Heart right ventricle (tissue), 16 donors: Measurements from ENCODE around the gene SYNCRIP. TPM values are rescaled to one million over a fixed set of nuclear protein-coding genes. Genes with fewer than 3 reads are reported as not detected.
A peak's percentile ranks its signal among the peaks of the same experiment; 100 is the strongest.
"Not testable (repeated sequence)": the region's sequence is repeated elsewhere in the genome, so short reads cannot be mapped to it uniquely, and the experiment has no call there.

Experiments used
- ATAC-seq, 8 donors: fragments of 200-7000 bp; cut with Tn5 transposase; one replicate each; pipeline ENCODE4 v1.9.1; 2020; ENCODE audit warnings: mild to moderate bottlenecking in 8 of 8, moderate library complexity in 8 of 8, moderate number of reproducible peaks in 1 of 8
- DNase-seq, 2 donors: peaks; one replicate each; pipeline ENCODE4 v3.0.0-alpha.2; 2020
- H3K27ac ChIP-seq, 10 donors: fragments of 200-600 bp; sonication (generic) in 2 of 10; one replicate each; pipeline versions ENCODE4 v1.5.0 to v1.8.0; 2020 to 2022; ENCODE audit warnings: mild to moderate bottlenecking in 3 of 10
- H3K27me3 ChIP-seq, 7 donors: fragments of 200-600 bp; one replicate each; pipeline ENCODE4 v1.8.0; 2021 to 2022; ENCODE audit warnings: mild to moderate bottlenecking in 2 of 7
- H3K36me3 ChIP-seq, 9 donors: fragments of 200-600 bp; sonication (generic) in 1 of 9; one replicate each; pipeline versions ENCODE4 v1.5.0 to v1.8.0; 2020 to 2022; ENCODE audit warnings: mild to moderate bottlenecking in 2 of 9
- H3K4me1 ChIP-seq, 9 donors: fragments of 200-600 bp; sonication (generic) in 1 of 9; one replicate each; pipeline versions ENCODE4 v1.5.0 to v1.8.0; 2020 to 2022; ENCODE audit warnings: mild to moderate bottlenecking in 4 of 9
- H3K4me3 ChIP-seq, 10 donors: fragments of 200-600 bp; sonication (generic) in 2 of 10; one replicate each; pipeline versions ENCODE4 v1.5.0 to v1.8.0; 2020 to 2022; ENCODE audit warnings: mild to moderate bottlenecking in 7 of 10, moderate library complexity in 2 of 10
- H3K9me3 ChIP-seq, 11 donors: fragments of 200-600 bp in 10 of 11; sonication (generic) in 2 of 11; one replicate each; pipeline versions ENCODE4 v1.5.0 to v1.8.0; 2013 to 2022; ENCODE audit warnings: mild to moderate bottlenecking in 2 of 11, control low read depth in 1 of 11, moderate library complexity in 1 of 11
- CTCF ChIP-seq, 9 donors: fragments of 200-600 bp; sonication (generic) in 2 of 9; IDR thresholded peaks; one replicate each; pipeline versions ENCODE4 v1.5.0 to v1.8.0; 2021 to 2022; ENCODE audit warnings: antibody characterized with exemption in 9 of 9, mild to moderate bottlenecking in 5 of 9, moderate library complexity in 1 of 9
- WGBS, 2 donors: extraction: QIAGEN DNeasy Blood & Tissue Kit; methylation state at CpG; one replicate each; pipeline ENCODE4 v1.1.7; 2013; ENCODE audit warnings: inconsistent platforms in 1 of 2; 5-methylcytosine and 5-hydroxymethylcytosine counted together
- intact Hi-C, 10 donors: fragments of 100-400 bp; cut with DNase I; formaldehyde crosslinking; loops; one replicate each; pipeline versions ENCODE4 v1.11.1 to v1.14.2; 2022
- polyA plus RNA-seq, 2 donors: library from polyadenylated mRNA; stranded (reverse); fragments of 200-250 nt; gene quantifications; one replicate each; pipeline ENCODE4 v1.2.3, GENCODE V29; 2013
- total RNA-seq, 10 donors: library from RNA; stranded (reverse); fragmentation: NEBNext Ultra II Directional in 3 of 10; extraction: Animal tissue kit (Norgen Biotek cat#: 25700) in 3 of 10; gene quantifications; one replicate each; pipeline versions ENCODE4 v1.2.1 to v1.2.4, GENCODE V29; 2021 to 2023
- donor health status: Arrhythmogenic right ventricular cardiomyopathy.
- donor health status: ischemic (EF 13 %, LVEDD 7.1; RV severe dilation, severe dysfunction).
- donor health status: healthy with polysubstance abuse.
- donor health status: DM: no; HTN: yes; CAD: no.
- donor health status: DM: no; HTN: no; CAD: no.
- donor health status: ischemic (EF 25% LVEDD 6.9; RV normal size, moderate dysfunction).
- donor health status: ischemic (EF 25% LVEDD 5.7; RV mildly dilated, moderate dysfunction).
- donor health status: healthy.
- donor health status: DM: yes; HTN: yes; CAD: no.
- donor health status: Ischemic cardiomyopathy.
- donor health status: ischemic (EF 35%, LVEDD 5.7; RV mildly dilated, moderate dysfunction).
- donor health status: nonischemic (EF 11% LVEDD 7.7; RV severe dilation, severe dysfunction).
- donor health status: DM: yes; HTN: yes; CAD: no.
- donor health status: PGD.
- donor health status: ischemic (EF 29% LVEDD 5.4; RV normal size, mild dysfunction).
- donor health status: nonischemic (EF 23%, LVEDD 6.1; RV moderate dilation, normal function).

The SYNCRIP gene
- total and polyA plus RNA-seq, 12 donors: 24.6 to 72.6 (median 58.7) TPM

DNA sequence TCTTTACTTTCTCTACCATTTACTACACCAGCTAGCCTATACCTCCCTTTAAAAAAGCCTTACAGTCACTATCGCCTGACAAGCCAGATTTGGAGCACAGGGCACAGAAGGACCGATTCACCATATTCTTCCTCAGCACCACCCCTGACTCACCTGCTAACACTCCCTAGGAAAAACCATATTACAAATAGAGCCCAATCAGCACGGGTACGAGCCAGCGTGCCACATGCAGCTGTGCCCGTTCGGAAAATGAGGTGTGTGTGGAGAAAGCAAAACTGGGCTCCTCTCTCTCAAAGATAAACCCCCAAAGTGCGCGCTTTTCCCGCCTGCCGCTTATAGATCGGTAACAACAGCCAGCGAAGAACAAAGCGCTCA, 1.2 kb downstream of the SYNCRIP start:
- WGBS, 2 donors: 0 to 1% methylated on average over 14 of the region's 14 CpGs
- H3K4me3 ChIP-seq: peak overlapping the region; percentile 78 to 99 (median 95)
- DNase-seq (no peak), ATAC-seq (no peak)
- peaks cover 4 to 60% (median 54%) of the 10 kb centered on the region in 9 donors for H3K4me1 ChIP-seq
- peak overlapping the region; percentile 94 to 100 (median 100) for H3K27ac ChIP-seq
- TF ChIP-seq CTCF (IDR thresholded peaks at IDR 0.05): no peak
- H3K36me3 ChIP-seq: peaks cover 0 to 46% (median 30%) of the 10 kb centered on the region in 9 donors
- intact Hi-C loops: loop anchor here in 4 of 10 donors (5.0 kb wide), 2 partner anchors 36 to 49 kb away; partner anchors contain the start of gene SNX14 (in 2 of the 4)
- no peaks in the 10 kb centered on the region for H3K9me3 ChIP-seq
- no peaks in the 10 kb centered on the region for H3K27me3 ChIP-seq

DNA sequence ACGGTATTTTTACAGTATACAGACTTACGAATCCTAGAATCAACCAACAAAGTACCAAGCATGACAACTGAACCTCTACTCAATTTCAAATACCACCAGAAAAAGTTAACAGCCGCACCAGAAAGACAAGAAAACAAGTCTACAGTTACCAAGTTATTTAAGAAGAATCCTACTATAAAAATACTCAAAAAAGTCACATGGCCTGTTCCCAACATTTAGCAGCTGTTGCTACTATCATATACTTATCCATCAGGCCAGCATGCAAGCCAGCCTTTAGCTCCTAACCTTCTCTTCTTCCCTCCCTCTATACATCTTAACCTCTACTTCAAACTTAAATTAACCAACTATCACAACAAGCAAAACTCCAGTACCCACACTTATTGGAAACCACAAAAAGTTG, 1.9 kb downstream of the SYNCRIP start:
- intact Hi-C loops: loop anchor here in 4 of 10 donors (5.0 kb wide), 2 partner anchors 36 to 49 kb away; partner anchors contain the start of gene SNX14 (in 2 of the 4)
- Histone ChIP-seq H3K27me3 (no peaks in the 10 kb centered on the region), H3K9me3 (no peaks in the 10 kb centered on the region), H3K36me3 (peaks cover 0 to 53% (median 35%) of the 10 kb centered on the region in 9 donors), H3K27ac (peak overlapping the region in 1 of 10 donors; percentile 100), H3K4me1 (peaks cover 4 to 63% (median 58%) of the 10 kb centered on the region in 9 donors), H3K4me3 (peak overlapping the region in 8 of 10 donors; percentile 78 to 99 (median 95))
- no peak for TF ChIP-seq CTCF (IDR thresholded peaks at IDR 0.05)
- 34 to 35% methylated on average over 3 of the region's 3 CpGs for WGBS, 2 donors
- ATAC-seq: no peak
- DNase-seq: no peak

DNA sequence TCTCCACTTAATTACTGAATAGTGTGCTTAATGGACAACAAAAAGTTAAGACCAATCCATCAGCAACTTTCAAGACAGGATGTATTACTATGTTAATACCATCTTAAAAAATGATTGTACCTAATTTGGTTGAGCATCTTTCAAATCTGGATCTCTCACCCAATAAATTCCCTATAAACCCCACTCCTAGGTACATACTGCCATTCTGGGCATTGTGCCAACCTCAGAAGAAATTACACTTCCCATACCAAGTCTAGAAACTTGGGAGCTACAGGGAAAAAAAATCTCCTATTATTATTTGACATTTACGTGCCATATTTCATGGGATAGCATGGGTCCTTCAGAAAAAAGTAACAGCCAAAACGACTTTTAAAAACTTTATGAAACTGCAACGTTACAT, 5.1 kb downstream of the SYNCRIP start:
- 55 to 86% methylated on average over 3 of the region's 3 CpGs for WGBS, 2 donors
- DNase-seq: no peak
- intact Hi-C loops: no loop called here
- Histone ChIP-seq H3K4me3 (no peak overlapping the region), H3K9me3 (no peaks in the 10 kb centered on the region), H3K27me3 (no peaks in the 10 kb centered on the region), H3K36me3 (peaks cover 0 to 85% (median 59%) of the 10 kb centered on the region in 9 donors), H3K4me1 (peaks cover 4 to 69% (median 56%) of the 10 kb centered on the region in 9 donors), H3K27ac (no peak overlapping the region)
- no peak for ATAC-seq
- no peak for TF ChIP-seq CTCF (IDR thresholded peaks at IDR 0.05)

DNA sequence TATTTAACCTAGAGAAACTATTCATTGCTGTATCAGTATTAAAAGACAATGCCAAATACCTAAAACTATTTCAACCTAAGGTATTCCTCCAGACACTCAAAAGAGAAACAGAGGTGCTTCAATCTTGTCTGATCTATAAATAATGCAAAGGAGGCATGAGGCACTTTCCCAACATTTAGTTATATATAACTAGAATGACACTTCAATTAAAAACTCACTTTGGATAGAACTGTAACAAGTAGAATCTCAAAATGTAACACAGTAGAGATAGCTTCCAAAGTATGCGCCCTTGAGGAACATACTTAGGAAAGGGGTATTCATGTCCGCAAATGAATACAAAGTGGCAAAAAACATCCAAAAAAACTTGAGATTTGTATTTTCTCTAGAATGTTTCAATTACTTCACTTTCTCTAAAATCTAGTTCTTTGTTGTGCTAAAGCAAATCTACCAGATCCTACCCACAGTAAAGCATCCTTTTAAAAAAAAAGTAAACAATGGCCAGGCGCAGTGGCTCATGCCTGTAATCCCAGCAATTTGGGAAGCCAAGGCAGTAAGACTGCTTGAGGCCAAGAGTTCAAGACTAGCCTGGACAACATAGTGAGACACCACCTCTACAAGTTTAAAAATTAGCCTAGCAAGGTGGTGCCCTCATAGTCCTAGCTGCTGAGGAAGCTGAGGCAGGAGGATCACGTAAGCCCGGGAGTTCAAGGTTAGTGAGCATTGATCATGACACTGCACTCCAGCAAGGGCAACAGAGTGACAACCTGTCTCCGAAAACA, 10.3 kb downstream of the SYNCRIP start:
- intact Hi-C loops: no loop called here
- Histone ChIP-seq H3K4me1 (peaks cover 0 to 57% (median 37%) of the 10 kb centered on the region in 9 donors), H3K27me3 (no peaks in the 10 kb centered on the region), H3K27ac (peak overlapping the region in 1 of 10 donors; percentile 32), H3K9me3 (no peaks in the 10 kb centered on the region), H3K4me3 (no peak overlapping the region), H3K36me3 (peaks cover 0 to 100% (median 53%) of the 10 kb centered on the region in 9 donors)
- ATAC-seq (no peak), DNase-seq (no peak)
- WGBS, 2 donors: 92 to 95% methylated on average over 6 of the region's 6 CpGs
- TF ChIP-seq CTCF (IDR thresholded peaks at IDR 0.05): no peak

DNA sequence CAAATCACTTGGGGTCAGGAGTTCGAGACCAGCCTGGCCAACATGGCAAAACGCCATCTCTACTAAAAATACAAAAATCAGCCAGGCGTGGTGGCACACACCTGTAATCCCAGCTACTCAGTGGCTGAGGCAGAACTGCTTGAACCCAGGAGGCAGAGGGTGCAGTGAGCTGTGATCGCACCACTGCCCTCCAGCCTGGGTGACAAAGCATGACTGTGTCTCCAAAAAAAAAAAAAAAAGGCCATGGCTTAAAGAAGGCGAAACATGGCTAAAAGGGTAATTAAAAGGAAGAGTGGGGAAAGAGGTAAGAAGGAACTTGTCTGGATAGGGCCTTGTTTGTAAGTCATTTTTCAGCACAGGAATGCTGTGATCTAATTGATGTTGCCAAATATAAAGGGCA, 11.6 kb downstream of the SYNCRIP start:
- intact Hi-C loops, H3K9me3 ChIP-seq, ATAC-seq, DNase-seq, H3K4me3 ChIP-seq, H3K27me3 ChIP-seq: not testable (repeated sequence)
- WGBS, 2 donors: 95 to 97% methylated on average over 5 of the region's 5 CpGs
- peak overlapping the region in 1 of 10 donors; percentile 32 for H3K27ac ChIP-seq
- peaks cover 0 to 56% (median 31%) of the 10 kb centered on the region in 9 donors for H3K4me1 ChIP-seq
- H3K36me3 ChIP-seq: peaks cover 0 to 100% (median 55%) of the 10 kb centered on the region in 9 donors
